HepG2 (cell line): ENCODE data around the gene PRRC2A. TPM values are rescaled to one million over a fixed set of nuclear protein-coding genes. Genes with fewer than 3 reads are reported as not detected.

Experiments
- ATAC-seq: fragments of 200-7000 bp; cut with Tn5 transposase; 3 replicates; pipeline ENCODE4 v1.9.1; 2020; ENCODE audit warnings: mild to moderate bottlenecking, moderate library complexity
- BruUV-seq: library from RNA; stranded (reverse); fragments of 400-500 nt; replicated peaks from 2 replicates; lab custom pipeline; 2021; lab: Mats Ljungman, UMichigan
- CTCF ChIA-PET: fragments of 300-600 bp; formaldehyde crosslinking; extraction: SDS; loops from one replicate; lab custom pipeline; 2021; ENCODE audit warnings: low total read pairs, inconsistent platforms, low intra/inter-chr PET ratio; lab: Yijun Ruan, JAX
- POLR2A ChIA-PET: fragments of 350-600 bp; sonication (Branson Sonifier 250); formaldehyde crosslinking; loops from one replicate; lab custom pipeline; 2020; ENCODE audit warnings: antibody characterized with exemption, inconsistent platforms; lab: Yijun Ruan, JAX
- DNase-seq: peaks from one replicate; pipeline ENCODE4 v3.0.0-alpha.2; 2015; ENCODE audit warnings: low spot score
- FAIRE-seq: peaks from 3 replicates; lab custom pipeline; 2011; peaks lifted over from hg19 to GRCh38; lab: Jason Lieb, UNC
- H2AFZ ChIP-seq: one replicate; pipeline ENCODE4 v1.6.1; 2011; ENCODE audit warnings: low read length, inconsistent platforms
- H3K27ac ChIP-seq: fragments of 300-600 bp; 3 replicates; pipeline ENCODE4 v1.8.0; 2011; ENCODE audit warnings: mixed run types, mild to moderate bottlenecking, mixed read lengths, low read length, inconsistent platforms; ENCODE audit not compliant: insufficient read depth; ENCODE audit errors: extremely low read length
- H3K27me3 ChIP-seq, 2 experiments: fragments of 200-600 bp in 1 of 2; 2 replicates in 1 of 2; 3 replicates in 1 of 2; pipeline versions ENCODE4 v1.6.0 to v1.8.0; 2011; ENCODE audit warnings: low read length in 2 of 2, mild to moderate bottlenecking in 2 of 2, moderate library complexity in 2 of 2, inconsistent platforms in 1 of 2; ENCODE audit not compliant: insufficient read depth in 2 of 2, control insufficient read depth in 1 of 2
- H3K36me3 ChIP-seq, 2 experiments: fragments of 200-600 bp in 1 of 2; replicated peaks in 1 of 2; 2 replicates in 1 of 2; 3 replicates in 1 of 2; pipeline versions ENCODE4 v1.5.1 to v1.8.0; 2011; ENCODE audit warnings: low read length in 2 of 2, inconsistent platforms in 1 of 2; ENCODE audit not compliant: insufficient read depth in 2 of 2, control insufficient read depth in 1 of 2
- H3K4me1 ChIP-seq: 2 replicates; pipeline ENCODE4 v1.5.1; 2012; ENCODE audit warnings: low read length, inconsistent platforms; ENCODE audit not compliant: insufficient read depth
- H3K4me2 ChIP-seq: 2 replicates; pipeline ENCODE4 v1.6.0; 2011; ENCODE audit warnings: low read depth, low read length, inconsistent platforms
- H3K4me3 ChIP-seq, 3 experiments: fragments of 200-600 bp in 1 of 3; sonication (generic), shearing (Covaris generic) in 1 of 3; replicated peaks in 1 of 3; 2 replicates each; pipeline ENCODE4 v1.5.1; 2011 to 2016; ENCODE audit warnings: low read length in 3 of 3, inconsistent platforms in 2 of 3, low read depth in 2 of 3, mild to moderate bottlenecking in 2 of 3, control low read depth in 1 of 3, mixed read lengths in 1 of 3; ENCODE audit not compliant: insufficient read depth in 1 of 3
- H3K79me2 ChIP-seq: one replicate; pipeline ENCODE4 v1.6.1; 2011; ENCODE audit warnings: low read length, inconsistent platforms; ENCODE audit not compliant: insufficient read depth
- H3K9ac ChIP-seq: 2 replicates; pipeline ENCODE4 v1.6.0; 2011; ENCODE audit warnings: mild to moderate bottlenecking, low read depth, low read length, inconsistent platforms; ENCODE audit not compliant: insufficient read depth
- H3K9me3 ChIP-seq: 2 replicates; pipeline ENCODE4 v1.5.1; 2012; ENCODE audit warnings: mild to moderate bottlenecking, low read length
- H4K20me1 ChIP-seq: 2 replicates; pipeline ENCODE4 v1.6.0; 2011; ENCODE audit warnings: inconsistent platforms, mild to moderate bottlenecking, low read length, moderate library complexity; ENCODE audit not compliant: insufficient read depth
- FOXK1 ChIP-seq: sonication (generic); formaldehyde crosslinking; IDR thresholded peaks from 2 replicates; pipeline ENCODE4 v1.4.0; 2020; ENCODE audit warnings: low read depth, missing genetic modification reagents, borderline replicate concordance
- FOXO4 ChIP-seq: sonication (generic); formaldehyde crosslinking; conservative IDR thresholded peaks from 2 replicates; pipeline ENCODE4 v1.8.1; 2023; ENCODE audit warnings: missing genetic modification reagents
- KLF15 ChIP-seq: sonication (generic); formaldehyde crosslinking; IDR thresholded peaks from 2 replicates; pipeline ENCODE4 v1.8.1; 2023; ENCODE audit warnings: borderline replicate concordance, mild to moderate bottlenecking, inconsistent platforms, missing genetic modification reagents, mixed read lengths
- MIER3 ChIP-seq: IDR thresholded peaks from 2 replicates; pipeline ENCODE4 v1.6.1; 2016; ENCODE audit warnings: missing compliant biosample characterization, borderline replicate concordance
- TAF15 ChIP-seq: fragments of 200-400 bp; formaldehyde crosslinking; IDR thresholded peaks from one replicate; pipeline ENCODE4 v1.6.1; 2018; ENCODE audit warnings: mild to moderate bottlenecking, low read depth, low read length; ENCODE audit not compliant: poor library complexity, severe bottlenecking
- ZBTB26 ChIP-seq: IDR thresholded peaks from 2 replicates; pipeline ENCODE4 v1.6.1; 2016; ENCODE audit warnings: missing compliant biosample characterization, missing genetic modification reagents, borderline replicate concordance
- ZFX ChIP-seq: sonication (generic); formaldehyde crosslinking; IDR thresholded peaks from 2 replicates; pipeline ENCODE4 v1.4.0; 2020; ENCODE audit warnings: mild to moderate bottlenecking, low read depth, missing genetic modification reagents, moderate library complexity
- ZNF225 ChIP-seq: sonication (generic); formaldehyde crosslinking; IDR thresholded peaks from 2 replicates; pipeline ENCODE4 v1.4.0; 2020; ENCODE audit warnings: mild to moderate bottlenecking, missing genetic modification reagents
- ZNF563 ChIP-seq: sonication (generic); formaldehyde crosslinking; IDR thresholded peaks from 2 replicates; pipeline ENCODE4 v1.8.0; 2022; ENCODE audit warnings: mild to moderate bottlenecking, moderate library complexity, missing genetic modification reagents
- ZNF687 ChIP-seq: sonication (generic); formaldehyde crosslinking; IDR thresholded peaks from 2 replicates; pipeline ENCODE4 v1.5.1; 2020; ENCODE audit warnings: mild to moderate bottlenecking, missing genetic modification reagents, moderate library complexity
- ZNF891 ChIP-seq: sonication (generic); formaldehyde crosslinking; IDR thresholded peaks from 2 replicates; pipeline ENCODE4 v1.5.0; 2020; ENCODE audit warnings: mild to moderate bottlenecking, missing genetic modification reagents
- WGBS: methylation state at CpG from one replicate; pipeline ENCODE4 v1.1.6; 2017; ENCODE audit warnings: low lambda C conversion rate; 5-methylcytosine and 5-hydroxymethylcytosine counted together
- in situ Hi-C: cut with HindIII; loops from 2 replicates; pipeline ENCODE4 v1.10.0; 2017; ENCODE audit warnings: low pct_unique_long_range_greater_than_20kb; ENCODE audit not compliant: extremely low pct_ligation_motif_present
- intact Hi-C: fragments of 100-400 bp; cut with micrococcal nuclease; formaldehyde crosslinking; loops from one replicate; pipeline ENCODE4 v1.10.0; 2022; ENCODE audit not compliant: unreplicated experiment
- polyA plus RNA-seq, 8 experiments: library from polyadenylated mRNA; depleted of rRNA in 3 of 8; stranded (reverse) in 7 of 8; unstranded in 1 of 8; fragments of >200 nt; fragmentation: Illumina TruSeq in 4 of 8; extraction: Trizol in 4 of 8; gene quantifications; 2 replicates each; pipeline versions ENCODE4 v1.2.1 to v1.2.3, GENCODE V29; 2011 to 2016; ENCODE audit warnings: low read depth in 4 of 8, missing spikeins in 1 of 8, mixed read lengths in 1 of 8; ENCODE audit not compliant: insufficient read depth in 1 of 8
- total RNA-seq, 5 experiments: library from RNA; depleted of rRNA; stranded (reverse); fragments of >200 nt; fragmentation: Illumina TruSeq; extraction: Trizol; gene quantifications; 2 replicates each; pipeline ENCODE4 v1.2.3, GENCODE V29; 2016; ENCODE audit warnings: low read depth in 1 of 5

PRRC2A gene
- total and polyA plus RNA-seq, 2 of the 13 experiments (the other 11 are each of a cell fraction or from before 2014, with no cell fraction given) = 38.9 to 47.4 TPM

- no peak for TF ChIP-seq TAF15
- peak; percentile 81; the same call in 1 of the 2 replicates for TF ChIP-seq ZNF891 (CRISPR knock-in tag)
- peak; percentile 12; the same call in 1 of the 2 replicates for TF ChIP-seq FOXK1 (CRISPR knock-in tag)
- no peak for TF ChIP-seq ZBTB26 (CRISPR knock-in tag)
These were observed at the start of gene PRRC2A (continued) for GRCh38 chr6:31620586-31621319.

- FAIRE-seq (no peak), ATAC-seq (peak; percentile 58), DNase-seq (no peak)
- H3K27me3 ChIP-seq = peaks cover 20 to 78% of the 10 kb centered on the region in 2 experiments
- no peak within 1 kb of the TSS for H3K27ac ChIP-seq
- H4K20me1 ChIP-seq = no peaks in the 10 kb centered on the region
- H3K4me1 ChIP-seq = peaks cover 8% of the 10 kb centered on the region
- H3K4me3 ChIP-seq = peak within 1 kb of the TSS in 1 of 3 experiments; percentile 24; a peak in 1 of 6 replicates
- H2AFZ ChIP-seq = no peak within 1 kb of the TSS
- peak; percentile 55 for TF ChIP-seq ZNF687 (CRISPR knock-in tag)
- no peak for TF ChIP-seq ZNF563 (CRISPR knock-in tag)
- 0 out of 2 replicates have a peak, but pooled peaks have one; percentile 53 for TF ChIP-seq FOXO4
- TF ChIP-seq KLF15 = 0 out of 2 replicates have a peak, but pooled peaks have one; percentile 37
- peak; percentile 48; the same call in 1 of the 2 replicates for TF ChIP-seq ZFX
- peak; percentile 46; the same call in 1 of the 2 replicates for TF ChIP-seq ZNF225 (CRISPR knock-in tag)
- TF ChIP-seq MIER3 (CRISPR knock-in tag) = no peak
- CTCF ChIA-PET = no interaction called here
- no peaks in the 10 kb centered on the region for H3K36me3 ChIP-seq
- no peaks in the 10 kb centered on the region for H3K9me3 ChIP-seq
- intact Hi-C loops (no loop called here), in situ Hi-C loops (no loop called here)
- H3K9ac ChIP-seq = no peak within 1 kb of the TSS; the same call in 1 of the 2 replicates
- H3K79me2 ChIP-seq = no peaks in the 10 kb centered on the region
- BruUV-seq = no TSS peak
- H3K4me2 ChIP-seq = peak within 1 kb of the TSS; percentile 48
- 28% methylated on average over 22 of the region's 27 CpGs for WGBS
- POLR2A ChIA-PET = no interaction called here
These were observed 48.2 kb upstream of the PRRC2A start, which contains the start of gene LTA for GRCh38 chr6:31572041-31572911. LTA (plus strand) TSS chr6:31572289; CDS start chr6:31572743, 454 bp downstream.
